H1 (cell line): ENCODE data around the gene ZNF831. TPM values are rescaled to one million over a fixed set of nuclear protein-coding genes. Genes with fewer than 3 reads are reported as not detected.

ENCODE experiments used
- CTCF ChIA-PET: fragments of 300-600 bp; sonication (Branson Sonifier 250); formaldehyde crosslinking; loops from one replicate; lab custom pipeline; 2021; ENCODE audit not compliant: partially characterized antibody; lab: Charles Lee
- POLR2A ChIA-PET: fragments of 300-600 bp; sonication (Branson Sonifier 250); formaldehyde crosslinking; loops from one replicate; lab custom pipeline; 2021; ENCODE audit warnings: inconsistent platforms; ENCODE audit not compliant: partially characterized antibody; lab: Charles Lee
- DNase-seq, 2 experiments: peaks; one replicate each; pipeline versions ENCODE4 v3.0.0 to v3.0.0-alpha.2; 2010 to 2022; ENCODE audit warnings: low spot score in 2 of 2, low read depth in 1 of 2, mixed read lengths in 1 of 2
- FAIRE-seq: peaks from 2 replicates; lab custom pipeline; 2011; peaks lifted over from hg19 to GRCh38; lab: Jason Lieb, UNC
- H2AFZ ChIP-seq: 2 replicates; pipeline ENCODE4 v1.8.1; 2012; ENCODE audit warnings: low read length, inconsistent platforms
- H2AK5ac ChIP-seq: 2 replicates; pipeline ENCODE4 v1.6.1; 2013; ENCODE audit warnings: low read depth, low read length
- H2BK120ac ChIP-seq: replicated peaks from 2 replicates; pipeline ENCODE3; 2013; ENCODE audit warnings: low read depth, low read length, inconsistent platforms
- H2BK12ac ChIP-seq: 2 replicates; pipeline ENCODE4 v1.6.1; 2013; ENCODE audit warnings: low read depth, low read length
- H2BK15ac ChIP-seq: 2 replicates; pipeline ENCODE4 v1.6.1; 2013; ENCODE audit warnings: low read length
- H2BK20ac ChIP-seq: 2 replicates; pipeline ENCODE4 v1.6.1; 2013; ENCODE audit warnings: low read length
- H2BK5ac ChIP-seq: 2 replicates; pipeline ENCODE4 v1.6.1; 2013; ENCODE audit warnings: low read depth, low read length
- H3K14ac ChIP-seq: 2 replicates; pipeline ENCODE4 v1.6.1; 2013; ENCODE audit warnings: inconsistent platforms; ENCODE audit not compliant: insufficient read length
- H3K18ac ChIP-seq: 2 replicates; pipeline ENCODE4 v1.6.1; 2013; ENCODE audit warnings: low read length; ENCODE audit errors: extremely low read depth
- H3K23ac ChIP-seq: 2 replicates; pipeline ENCODE4 v1.6.1; 2013; ENCODE audit warnings: inconsistent platforms; ENCODE audit not compliant: insufficient read length
- H3K23me2 ChIP-seq: 2 replicates; pipeline ENCODE4 v1.6.1; 2013; ENCODE audit warnings: low read depth, low read length
- H3K27ac ChIP-seq: 2 replicates; pipeline ENCODE4 v1.6.1; 2011; ENCODE audit warnings: low read depth, low read length, inconsistent platforms
- H3K27me3 ChIP-seq, 4 experiments: replicated peaks in 1 of 4; 1 replicate in 1 of 4; 2 replicates in 3 of 4; pipeline versions ENCODE4 v1.6.1 to v1.8.1; 2011 to 2013; ENCODE audit warnings: low read length in 3 of 4, mild to moderate bottlenecking in 3 of 4, inconsistent platforms in 2 of 4, mixed read lengths in 2 of 4, moderate library complexity in 1 of 4; ENCODE audit not compliant: control insufficient read depth in 3 of 4, insufficient read depth in 3 of 4; ENCODE audit errors: extremely low read depth in 1 of 4
- H3K36me3 ChIP-seq, 4 experiments: 2 replicates each; pipeline versions ENCODE4 v1.6.1 to v1.8.1; 2011 to 2013; ENCODE audit warnings: mild to moderate bottlenecking in 4 of 4, low read length in 3 of 4, moderate library complexity in 2 of 4, control low read depth in 1 of 4, inconsistent platforms in 1 of 4; ENCODE audit not compliant: insufficient read depth in 4 of 4, control insufficient read depth in 2 of 4
- H3K4ac ChIP-seq: replicated peaks from 2 replicates; pipeline ENCODE3; 2013; ENCODE audit warnings: low read length, low read depth, mixed read lengths, inconsistent platforms; ENCODE audit not compliant: insufficient read length
- H3K4me1 ChIP-seq, 4 experiments: replicated peaks in 1 of 4; 1 replicate in 1 of 4; 2 replicates in 3 of 4; pipeline versions ENCODE4 v1.6.1 to v1.8.1; 2011 to 2013; ENCODE audit warnings: low read length in 3 of 4, inconsistent platforms in 2 of 4, mixed read lengths in 1 of 4; ENCODE audit not compliant: insufficient read depth in 4 of 4, control insufficient read depth in 3 of 4
- H3K4me2 ChIP-seq, 2 experiments: 2 replicates each; pipeline versions ENCODE4 v1.6.1 to v1.8.1; 2011 to 2013; ENCODE audit warnings: low read depth in 2 of 2, low read length in 2 of 2, control low read depth in 1 of 2, inconsistent platforms in 1 of 2, mild to moderate bottlenecking in 1 of 2; ENCODE audit not compliant: insufficient read depth in 1 of 2
- H3K4me3 ChIP-seq, 4 experiments: fragments of 200-600, 300-600 bp in 1 of 4; sonication (generic), shearing (Covaris generic), sonication (Bioruptor Twin) in 1 of 4; 2 replicates each; pipeline versions ENCODE4 v1.5.1 to v1.8.1; 2011 to 2016; ENCODE audit warnings: low read length in 4 of 4, low read depth in 3 of 4, control low read depth in 2 of 4, inconsistent platforms in 2 of 4, mild to moderate bottlenecking in 2 of 4, mixed read lengths in 1 of 4, moderate library complexity in 1 of 4; ENCODE audit not compliant: insufficient read depth in 2 of 4; ENCODE audit errors: extremely low read depth in 1 of 4
- H3K56ac ChIP-seq: replicated peaks from 2 replicates; pipeline ENCODE3; 2013; ENCODE audit warnings: low read depth, mild to moderate bottlenecking, mixed read lengths, low read length, inconsistent platforms; ENCODE audit not compliant: insufficient read length
- H3K79me1 ChIP-seq: 2 replicates; pipeline ENCODE4 v1.6.1; 2013; ENCODE audit warnings: low read depth, low read length, control low read depth
- H3K79me2 ChIP-seq, 2 experiments: 2 replicates each; pipeline versions ENCODE4 v1.6.1 to v1.8.1; 2012 to 2013; ENCODE audit warnings: low read length in 2 of 2, mild to moderate bottlenecking in 2 of 2, inconsistent platforms in 1 of 2; ENCODE audit not compliant: insufficient read depth in 2 of 2, control insufficient read depth in 1 of 2
- H3K9ac ChIP-seq, 4 experiments: replicated peaks in 1 of 4; 1 replicate in 1 of 4; 2 replicates in 3 of 4; pipeline versions ENCODE4 v1.6.1 to v1.8.1; 2011 to 2013; ENCODE audit warnings: low read depth in 3 of 4, low read length in 3 of 4, control low read depth in 2 of 4, mild to moderate bottlenecking in 2 of 4, moderate library complexity in 2 of 4, inconsistent platforms in 1 of 4; ENCODE audit errors: extremely low read depth in 1 of 4
- H3K9me3 ChIP-seq, 2 experiments: 2 replicates each; pipeline versions ENCODE4 v1.6.1 to v1.8.1; 2012 to 2013; ENCODE audit warnings: mild to moderate bottlenecking in 2 of 2, moderate library complexity in 2 of 2, control low read depth in 1 of 2, inconsistent platforms in 1 of 2, low read depth in 1 of 2, low read length in 1 of 2, mixed read lengths in 1 of 2; ENCODE audit not compliant: insufficient read depth in 2 of 2
- H4K20me1 ChIP-seq, 2 experiments: replicated peaks in 1 of 2; 2 replicates each; pipeline versions ENCODE3 to v1.8.1; 2011 to 2013; ENCODE audit warnings: inconsistent platforms in 2 of 2, low read length in 2 of 2, mild to moderate bottlenecking in 1 of 2; ENCODE audit not compliant: insufficient read depth in 2 of 2, control insufficient read depth in 1 of 2
- H4K5ac ChIP-seq: 2 replicates; pipeline ENCODE4 v1.6.1; 2013; ENCODE audit warnings: low read length, low read depth, mixed read lengths, inconsistent platforms; ENCODE audit not compliant: insufficient read length
- H4K8ac ChIP-seq: 2 replicates; pipeline ENCODE4 v1.8.0; 2013; ENCODE audit warnings: mild to moderate bottlenecking, moderate library complexity, low read length, inconsistent platforms; ENCODE audit not compliant: insufficient read depth; ENCODE audit errors: extremely low read depth
- H4K91ac ChIP-seq: replicated peaks from 2 replicates; pipeline ENCODE3; 2013; ENCODE audit warnings: low read length, mixed read lengths, inconsistent platforms; ENCODE audit not compliant: insufficient read length
- GABPA ChIP-seq: IDR thresholded peaks from 2 replicates; pipeline ENCODE4 v1.6.1; 2011; ENCODE audit warnings: mild to moderate bottlenecking, low read length, moderate library complexity, borderline replicate concordance; ENCODE audit not compliant: insufficient read depth
- SIRT6 ChIP-seq: IDR thresholded peaks from one replicate; pipeline ENCODE4 v1.7.1; 2012; ENCODE audit warnings: low read length, inconsistent platforms
- WGBS, 2 experiments: shearing (Covaris generic) in 1 of 2; methylation state at CpG; one replicate each; pipeline versions ENCODE4 v1.1.6 to v1.1.7; 2013 to 2015; ENCODE audit warnings: low lambda C conversion rate in 2 of 2, mixed read lengths in 2 of 2, inconsistent platforms in 1 of 2, low coverage in 1 of 2, missing lambda C conversion rate in 1 of 2; ENCODE audit not compliant: insufficient replicate concordance in 2 of 2, insufficient coverage in 1 of 2, insufficient read length in 1 of 2; ENCODE audit errors: extremely low coverage in 1 of 2, missing lambda C conversion rate in 1 of 2; 5-methylcytosine and 5-hydroxymethylcytosine counted together
- polyA plus RNA-seq, 7 experiments: library from polyadenylated mRNA; depleted of rRNA in 3 of 7; stranded (reverse) in 5 of 7; unstranded in 2 of 7; fragments of >200 nt in 5 of 7; fragments of 200-250 nt in 2 of 7; gene quantifications; 1 replicate in 5 of 7; 2 replicates in 1 of 7; 4 replicates in 1 of 7; pipeline versions ENCODE4 v1.2.1 to v1.2.3, GENCODE V29; 2011 to 2013; ENCODE audit warnings: missing spikeins in 2 of 7, mixed read lengths in 2 of 7
- total RNA-seq: library from RNA; stranded (reverse); fragmentation: NEBNext Ultra II Directional; extraction: Animal tissue kit (Norgen Biotek cat#: 25700); gene quantifications from 2 replicates; pipeline ENCODE4 v1.2.1, GENCODE V29; 2021

ZNF831 gene
- total and polyA plus RNA-seq, 2 of the 8 experiments (the other 6 are each of a cell fraction or from before 2014, with no cell fraction given): not detected

- DNase-seq (no peak), FAIRE-seq (no peak)
- Histone ChIP-seq H3K79me1 (no peaks in the 10 kb centered on the region), H2AFZ (no peak overlapping the region), H3K4me3 (no peak overlapping the region), H3K4me1 (peaks cover 0 to 1% (median 0%) of the 10 kb centered on the region in 4 experiments; a peak in 1 of 7 replicates), H2BK5ac (no peak overlapping the region), H2BK15ac (no peak overlapping the region), H3K14ac (no peak overlapping the region), H3K79me2 (no peaks in the 10 kb centered on the region), H3K56ac (no peak overlapping the region), H4K8ac (no peak overlapping the region), H3K4me2 (no peak overlapping the region), H2BK12ac (no peak overlapping the region), H2AK5ac (no peak overlapping the region), H2BK120ac (no peak overlapping the region), H3K18ac (no peak overlapping the region), H3K36me3 (no peaks in the 10 kb centered on the region), H4K20me1 (no peaks in the 10 kb centered on the region), H3K4ac (no peak overlapping the region), H3K9ac (no peak overlapping the region), H2BK20ac (no peak overlapping the region), H4K91ac (no peak overlapping the region), H3K27ac (no peak overlapping the region), H3K27me3 (peaks cover 7 to 28% (median 22%) of the 10 kb centered on the region in 4 experiments), H3K23me2 (no peaks in the 10 kb centered on the region), H4K5ac (no peak overlapping the region), H3K9me3 (no peaks in the 10 kb centered on the region), H3K23ac (no peak overlapping the region)
- POLR2A ChIA-PET: interaction anchor here (0.6 kb wide), 1 partner anchor 89 kb away, joined by 3 read pairs; no protein-coding TSS in a partner anchor
- CTCF ChIA-PET: interaction anchor here (1.6 kb wide), 1 partner anchor 70 kb away, joined by 3 read pairs; no protein-coding TSS in a partner anchor
- 92% methylated on average over 7 of the region's 7 CpGs; no CpG with 5 or more reads in 1 of the 2 experiments for WGBS, 2 experiments
- TF ChIP-seq SIRT6 (no peak), GABPA (no peak)
Observed at GRCh38 chr20:59305908-59306655, 142.5 kb downstream of the ZNF831 start.
